NCI-H2227 (cell line): ENCODE data around the gene CHST11.
A peak's percentile ranks its signal among the peaks of the same experiment; 100 is the strongest.
"Not testable (repeated sequence)": the region's sequence is repeated elsewhere in the genome, so short reads cannot be mapped to it uniquely, and the experiment has no call there.

Source experiments
- DNase-seq: peaks from one replicate; lab custom pipeline; 2025; ENCODE audit not compliant: unreplicated experiment; lab: John Stamatoyannopoulos, UW

CHST11 gene

GRCh38 chr12:104785886-104786285 lies 329.1 kb downstream of the CHST11 start:
- DNase-seq, result no peak

- no peak for DNase-seq
These were observed 329.6 kb downstream of the CHST11 start for GRCh38 chr12:104786352-104786751.

GRCh38 chr12:104788840-104789271 lies 332.1 kb downstream of the CHST11 start:
- DNase-seq, result peak; percentile 4

GRCh38 chr12:104790296-104791125 lies 333.8 kb downstream of the CHST11 start:
- DNase-seq, result peak; percentile 7

- DNase-seq, result no peak
These were observed 335.8 kb downstream of the CHST11 start for GRCh38 chr12:104792570-104792969.

- no peak for DNase-seq
These were observed 336.5 kb downstream of the CHST11 start for GRCh38 chr12:104793285-104793684.

GRCh38 chr12:104793968-104794367 lies 337.2 kb downstream of the CHST11 start:
- DNase-seq, result no peak

- no peak for DNase-seq
These were observed 339.7 kb downstream of the CHST11 start for GRCh38 chr12:104796475-104796862.

GRCh38 chr12:104799458-104799857 lies 342.7 kb downstream of the CHST11 start:
- no peak for DNase-seq

GRCh38 chr12:104801005-104801404 lies 344.3 kb downstream of the CHST11 start:
- no peak for DNase-seq

- no peak for DNase-seq
These were observed 344.7 kb downstream of the CHST11 start for GRCh38 chr12:104801427-104801826.

- no peak for DNase-seq
These were observed 345.5 kb downstream of the CHST11 start for GRCh38 chr12:104802208-104802607.

- no peak for DNase-seq
These were observed 348.4 kb downstream of the CHST11 start for GRCh38 chr12:104805186-104805585.

- not testable (repeated sequence) for DNase-seq
These were observed 349.4 kb downstream of the CHST11 start for GRCh38 chr12:104806194-104806593.

GRCh38 chr12:104809251-104809650 lies 352.5 kb downstream of the CHST11 start:
- DNase-seq, result no peak

- DNase-seq, result no peak
These were observed 353.1 kb downstream of the CHST11 start for GRCh38 chr12:104809706-104810385.
